HepG2 (cell line): ENCODE measurements around the gene GRM2. TPM values are rescaled to one million over a fixed set of nuclear protein-coding genes. Genes with fewer than 3 reads are reported as not detected.

Experiments
- ATAC-seq: fragments of 200-7000 bp; cut with Tn5 transposase; 3 replicates; pipeline ENCODE4 v1.9.1; 2020; ENCODE audit warnings: mild to moderate bottlenecking, moderate library complexity
- BruUV-seq: library from RNA; stranded (reverse); fragments of 400-500 nt; replicated peaks from 2 replicates; lab custom pipeline; 2021; lab: Mats Ljungman, UMichigan
- CTCF ChIA-PET: fragments of 300-600 bp; formaldehyde crosslinking; extraction: SDS; loops from one replicate; lab custom pipeline; 2021; ENCODE audit warnings: low total read pairs, inconsistent platforms, low intra/inter-chr PET ratio; lab: Yijun Ruan, JAX
- POLR2A ChIA-PET: fragments of 350-600 bp; sonication (Branson Sonifier 250); formaldehyde crosslinking; loops from one replicate; lab custom pipeline; 2020; ENCODE audit warnings: antibody characterized with exemption, inconsistent platforms; lab: Yijun Ruan, JAX
- DNase-seq: peaks from one replicate; pipeline ENCODE4 v3.0.0-alpha.2; 2015; ENCODE audit warnings: low spot score
- FAIRE-seq: peaks from 3 replicates; lab custom pipeline; 2011; peaks lifted over from hg19 to GRCh38; lab: Jason Lieb, UNC
- H2AFZ ChIP-seq: one replicate; pipeline ENCODE4 v1.6.1; 2011; ENCODE audit warnings: low read length, inconsistent platforms
- H3K27ac ChIP-seq: fragments of 300-600 bp; 3 replicates; pipeline ENCODE4 v1.8.0; 2011; ENCODE audit warnings: mixed run types, mild to moderate bottlenecking, mixed read lengths, low read length, inconsistent platforms; ENCODE audit not compliant: insufficient read depth; ENCODE audit errors: extremely low read length
- H3K27me3 ChIP-seq, 2 experiments: fragments of 200-600 bp in 1 of 2; 2 replicates in 1 of 2; 3 replicates in 1 of 2; pipeline versions ENCODE4 v1.6.0 to v1.8.0; 2011; ENCODE audit warnings: low read length in 2 of 2, mild to moderate bottlenecking in 2 of 2, moderate library complexity in 2 of 2, inconsistent platforms in 1 of 2; ENCODE audit not compliant: insufficient read depth in 2 of 2, control insufficient read depth in 1 of 2
- H3K36me3 ChIP-seq, 2 experiments: fragments of 200-600 bp in 1 of 2; replicated peaks in 1 of 2; 2 replicates in 1 of 2; 3 replicates in 1 of 2; pipeline versions ENCODE4 v1.5.1 to v1.8.0; 2011; ENCODE audit warnings: low read length in 2 of 2, inconsistent platforms in 1 of 2; ENCODE audit not compliant: insufficient read depth in 2 of 2, control insufficient read depth in 1 of 2
- H3K4me1 ChIP-seq: 2 replicates; pipeline ENCODE4 v1.5.1; 2012; ENCODE audit warnings: low read length, inconsistent platforms; ENCODE audit not compliant: insufficient read depth
- H3K4me2 ChIP-seq: 2 replicates; pipeline ENCODE4 v1.6.0; 2011; ENCODE audit warnings: low read depth, low read length, inconsistent platforms
- H3K4me3 ChIP-seq, 3 experiments: fragments of 200-600 bp in 1 of 3; sonication (generic), shearing (Covaris generic) in 1 of 3; replicated peaks in 1 of 3; 2 replicates each; pipeline ENCODE4 v1.5.1; 2011 to 2016; ENCODE audit warnings: low read length in 3 of 3, inconsistent platforms in 2 of 3, low read depth in 2 of 3, mild to moderate bottlenecking in 2 of 3, control low read depth in 1 of 3, mixed read lengths in 1 of 3; ENCODE audit not compliant: insufficient read depth in 1 of 3
- H3K79me2 ChIP-seq: one replicate; pipeline ENCODE4 v1.6.1; 2011; ENCODE audit warnings: low read length, inconsistent platforms; ENCODE audit not compliant: insufficient read depth
- H3K9ac ChIP-seq: 2 replicates; pipeline ENCODE4 v1.6.0; 2011; ENCODE audit warnings: mild to moderate bottlenecking, low read depth, low read length, inconsistent platforms; ENCODE audit not compliant: insufficient read depth
- H3K9me3 ChIP-seq: 2 replicates; pipeline ENCODE4 v1.5.1; 2012; ENCODE audit warnings: mild to moderate bottlenecking, low read length
- H4K20me1 ChIP-seq: 2 replicates; pipeline ENCODE4 v1.6.0; 2011; ENCODE audit warnings: inconsistent platforms, mild to moderate bottlenecking, low read length, moderate library complexity; ENCODE audit not compliant: insufficient read depth
- CENPT ChIP-seq: sonication (generic); formaldehyde crosslinking; IDR thresholded peaks from 2 replicates; pipeline ENCODE4 v1.8.0; 2022; ENCODE audit warnings: low read depth, mild to moderate bottlenecking, moderate library complexity, missing genetic modification reagents
- HES4 ChIP-seq: sonication (generic); formaldehyde crosslinking; IDR thresholded peaks from 2 replicates; pipeline ENCODE4 v1.9.0; 2021; ENCODE audit warnings: mild to moderate bottlenecking, missing genetic modification reagents, borderline replicate concordance
- SMAD3 ChIP-seq: sonication (generic); formaldehyde crosslinking; IDR thresholded peaks from 2 replicates; pipeline ENCODE4 v1.4.0; 2020; ENCODE audit warnings: missing genetic modification reagents
- WIZ ChIP-seq: sonication (generic); formaldehyde crosslinking; IDR thresholded peaks from 2 replicates; pipeline ENCODE4 v1.5.1; 2020; ENCODE audit warnings: mild to moderate bottlenecking, missing genetic modification reagents
- ZBTB33 ChIP-seq: sonication (generic); formaldehyde crosslinking; IDR thresholded peaks from 2 replicates; pipeline ENCODE4 v1.4.0; 2020; ENCODE audit warnings: missing genetic modification reagents
- ZNF160 ChIP-seq: sonication (generic); formaldehyde crosslinking; IDR thresholded peaks from 2 replicates; pipeline ENCODE4 v1.8.0; 2022; ENCODE audit warnings: mild to moderate bottlenecking, inconsistent platforms, missing genetic modification reagents
- ZNF891 ChIP-seq: sonication (generic); formaldehyde crosslinking; IDR thresholded peaks from 2 replicates; pipeline ENCODE4 v1.5.0; 2020; ENCODE audit warnings: mild to moderate bottlenecking, missing genetic modification reagents
- WGBS: methylation state at CpG from one replicate; pipeline ENCODE4 v1.1.6; 2017; ENCODE audit warnings: low lambda C conversion rate; 5-methylcytosine and 5-hydroxymethylcytosine counted together
- in situ Hi-C: cut with HindIII; loops from 2 replicates; pipeline ENCODE4 v1.10.0; 2017; ENCODE audit warnings: low pct_unique_long_range_greater_than_20kb; ENCODE audit not compliant: extremely low pct_ligation_motif_present
- intact Hi-C: fragments of 100-400 bp; cut with micrococcal nuclease; formaldehyde crosslinking; loops from one replicate; pipeline ENCODE4 v1.10.0; 2022; ENCODE audit not compliant: unreplicated experiment
- polyA plus RNA-seq, 8 experiments: library from polyadenylated mRNA; depleted of rRNA in 3 of 8; stranded (reverse) in 7 of 8; unstranded in 1 of 8; fragments of >200 nt; fragmentation: Illumina TruSeq in 4 of 8; extraction: Trizol in 4 of 8; gene quantifications; 2 replicates each; pipeline versions ENCODE4 v1.2.1 to v1.2.3, GENCODE V29; 2011 to 2016; ENCODE audit warnings: low read depth in 4 of 8, missing spikeins in 1 of 8, mixed read lengths in 1 of 8; ENCODE audit not compliant: insufficient read depth in 1 of 8
- total RNA-seq, 5 experiments: library from RNA; depleted of rRNA; stranded (reverse); fragments of >200 nt; fragmentation: Illumina TruSeq; extraction: Trizol; gene quantifications; 2 replicates each; pipeline ENCODE4 v1.2.3, GENCODE V29; 2016; ENCODE audit warnings: low read depth in 1 of 5

The GRM2 gene
- total and polyA plus RNA-seq, 2 of the 13 experiments (the other 11 are each of a cell fraction or from before 2014, with no cell fraction given), result 0.04 to 0.07 TPM

- no peak for TF ChIP-seq ZNF891 (CRISPR knock-in tag)
- TF ChIP-seq SMAD3 (CRISPR knock-in tag), result peak; percentile 67; the same call in 1 of the 2 replicates
- no peak for TF ChIP-seq HES4
Observed at GRCh38 chr3:51669241-51670052, 37.4 kb upstream of the GRM2 start (continued).

- peaks cover 44% of the 10 kb centered on the region for H3K4me1 ChIP-seq
- TF ChIP-seq ZNF160, result no peak
- TF ChIP-seq ZBTB33, result peak; percentile 18; the same call in 1 of the 2 replicates
- 0 out of 2 replicates have a peak, but pooled peaks have one; percentile 7 for TF ChIP-seq CENPT
- no peak for TF ChIP-seq WIZ
- TF ChIP-seq, all 625 proteins: peak for 2
- Histone ChIP-seq H3K27ac (no peak overlapping the region), H3K27me3 (no peaks in the 10 kb centered on the region), H3K36me3 (peaks cover 0 to under 1% of the 10 kb centered on the region in 2 experiments; a peak in 2 of 5 replicates), H3K9me3 (no peaks in the 10 kb centered on the region), H3K9ac (peak overlapping the region; percentile 84), H3K4me3 (peak overlapping the region; percentile 79 to 99 (median 80); a peak in 5 of 6 replicates), H3K79me2 (peaks cover 4% of the 10 kb centered on the region), H4K20me1 (no peaks in the 10 kb centered on the region), H2AFZ (no peak overlapping the region), H3K4me2 (peak overlapping the region; percentile 96)
- DNase-seq (no peak), ATAC-seq (no peak), FAIRE-seq (no peak)
- intact Hi-C loops, result loop anchor here (10.0 kb wide), 1 partner anchor 285 kb away; the partner anchor contains the start of gene MANF
- CTCF ChIA-PET, result interaction anchor here (1.3 to 1.9 kb wide), 3 partner anchors 27 to 169 kb away, joined by 7 to 12 read pairs (median 9); no protein-coding TSS in a partner anchor
- POLR2A ChIA-PET, result interaction anchor here (1.6 to 4.2 kb wide), 2 partner anchors 168 to 171 kb away, joined by 9 to 44 read pairs; partner anchors contain the start of gene DCAF1
- BruUV-seq, result no TSS peak
- 75% methylated on average over 15 of the region's 15 CpGs for WGBS
- in situ Hi-C loops, result no loop called here
Observed at GRCh38 chr3:51670053-51670822, 36.6 kb upstream of the GRM2 start.
